ENCODE results near the gene IL11.

- TF ChIP-seq CTCF (IDR thresholded peaks at IDR 0.05; ENCODE audit: poor library complexity) (no peak), EZH2 (IDR thresholded peaks at IDR 0.05; ENCODE audit: borderline replicate concordance) (no peak)
These were observed 30.1 kb downstream of the IL11 start for GRCh38 chr19:55339889-55340783.

All from hepatocyte (in vitro differentiated cells).